NT2/D1 (cell line): Measurements from ENCODE around the gene TGFBR2.

Experiments
- SUZ12 ChIP-seq: IDR thresholded peaks from 2 replicates; pipeline ENCODE4 v1.6.1; 2011; ENCODE audit not compliant: insufficient read length, insufficient read depth; ENCODE audit errors: extremely low read depth
- ZNF274 ChIP-seq: IDR thresholded peaks from 2 replicates; pipeline ENCODE4 v1.6.1; 2011; ENCODE audit warnings: mild to moderate bottlenecking, low read depth, low read length

- no peak for TF ChIP-seq ZNF274
- no peak for TF ChIP-seq SUZ12
Observed at GRCh38 chr3:30557746-30558303, 48.6 kb upstream of the TGFBR2 start.
